Thyroid gland (tissue), 4 donors: ENCODE results near the gene TNFAIP8L3.

Experiments used
- POLR2A ChIP-seq, 2 donors: fragments of 450-650 bp; IDR thresholded peaks; one replicate each; pipeline ENCODE4 v1.6.1; 2017; ENCODE audit warnings: antibody characterized with exemption in 2 of 2, mild to moderate bottlenecking in 2 of 2, moderate library complexity in 1 of 2
- TF ChIP-seq, protein P1 (sequence below), 6 experiments: fragments of 200-600 bp in 3 of 6; fragments of 450-650 bp in 3 of 6; sonication (generic) in 3 of 6; IDR thresholded peaks; one replicate each; pipeline ENCODE4 v1.5.1; 2016 to 2019; ENCODE audit warnings: antibody characterized with exemption in 6 of 6, mild to moderate bottlenecking in 2 of 6, inconsistent platforms in 1 of 6, moderate library complexity in 1 of 6

DNA sequence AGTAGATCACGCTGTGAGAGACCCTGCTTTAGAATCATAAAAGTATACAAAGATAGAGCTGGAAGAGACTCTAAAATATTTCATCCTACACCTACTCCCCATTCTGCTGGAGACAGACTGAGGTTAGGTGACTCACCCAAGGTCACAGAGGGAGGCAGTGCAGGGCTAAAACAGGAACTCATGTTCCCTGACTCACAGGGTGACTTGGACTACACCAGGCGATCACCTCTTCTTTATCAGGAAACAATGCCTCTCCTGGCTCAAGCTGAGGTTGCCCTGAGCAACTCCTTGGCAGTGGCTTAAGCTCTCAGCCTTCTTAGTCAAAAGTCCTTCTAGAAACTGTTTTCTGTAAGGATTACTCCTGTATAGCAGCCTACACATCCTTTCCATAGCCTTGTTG lies 26.4 kb upstream of the TNFAIP8L3 start:
- TF ChIP-seq, protein P1, sequence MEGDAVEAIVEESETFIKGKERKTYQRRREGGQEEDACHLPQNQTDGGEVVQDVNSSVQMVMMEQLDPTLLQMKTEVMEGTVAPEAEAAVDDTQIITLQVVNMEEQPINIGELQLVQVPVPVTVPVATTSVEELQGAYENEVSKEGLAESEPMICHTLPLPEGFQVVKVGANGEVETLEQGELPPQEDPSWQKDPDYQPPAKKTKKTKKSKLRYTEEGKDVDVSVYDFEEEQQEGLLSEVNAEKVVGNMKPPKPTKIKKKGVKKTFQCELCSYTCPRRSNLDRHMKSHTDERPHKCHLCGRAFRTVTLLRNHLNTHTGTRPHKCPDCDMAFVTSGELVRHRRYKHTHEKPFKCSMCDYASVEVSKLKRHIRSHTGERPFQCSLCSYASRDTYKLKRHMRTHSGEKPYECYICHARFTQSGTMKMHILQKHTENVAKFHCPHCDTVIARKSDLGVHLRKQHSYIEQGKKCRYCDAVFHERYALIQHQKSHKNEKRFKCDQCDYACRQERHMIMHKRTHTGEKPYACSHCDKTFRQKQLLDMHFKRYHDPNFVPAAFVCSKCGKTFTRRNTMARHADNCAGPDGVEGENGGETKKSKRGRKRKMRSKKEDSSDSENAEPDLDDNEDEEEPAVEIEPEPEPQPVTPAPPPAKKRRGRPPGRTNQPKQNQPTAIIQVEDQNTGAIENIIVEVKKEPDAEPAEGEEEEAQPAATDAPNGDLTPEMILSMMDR (IDR thresholded peaks at IDR 0.05) = no peak
- TF ChIP-seq POLR2A (IDR thresholded peaks at IDR 0.05) = no peak
